ENCODE measurements around the gene FOXN1.
"Not testable (repeated sequence)": the region's sequence is repeated elsewhere in the genome, so short reads cannot be mapped to it uniquely, and the experiment has no call there.

FOXN1 gene

GRCh38 chr17:28574526-28574925 is 68.4 kb downstream of the FOXN1 start:
- DNase-seq (ENCODE audit: low spot score), result no peak

- DNase-seq (ENCODE audit: low spot score), result peak; percentile 70
Measured at GRCh38 chr17:28575126-28575795, 69.1 kb downstream of the FOXN1 start.

GRCh38 chr17:28576016-28576415 is 69.9 kb downstream of the FOXN1 start:
- not testable (repeated sequence) for DNase-seq (ENCODE audit: low spot score)

- peak; percentile 97 for DNase-seq (ENCODE audit: low spot score)
Measured at GRCh38 chr17:28576758-28577465, 70.8 kb downstream of the FOXN1 start, which contains the start of gene ALDOC. TSS of gene ALDOC (minus strand) at chr17:28576895. CDS start at chr17:28575532, 1,363 bp downstream.

GRCh38 chr17:28577466-28577824 is 71.3 kb downstream of the FOXN1 start:
- no peak for DNase-seq (ENCODE audit: low spot score)

GRCh38 chr17:28578246-28579195 is 72.4 kb downstream of the FOXN1 start:
- no peak for DNase-seq (ENCODE audit: low spot score)

- DNase-seq (ENCODE audit: low spot score), result no peak
Measured at GRCh38 chr17:28579526-28579925, 73.4 kb downstream of the FOXN1 start.

- no peak for DNase-seq (ENCODE audit: low spot score)
Measured at GRCh38 chr17:28580959-28581358, 74.8 kb downstream of the FOXN1 start.

GRCh38 chr17:28582513-28582912 is 76.4 kb downstream of the FOXN1 start:
- no peak for DNase-seq (ENCODE audit: low spot score)

GRCh38 chr17:28584434-28584833 is 78.3 kb downstream of the FOXN1 start:
- no peak for DNase-seq (ENCODE audit: low spot score)

GRCh38 chr17:28585851-28586250 is 79.7 kb downstream of the FOXN1 start:
- no peak for DNase-seq (ENCODE audit: low spot score)
